ENCODE measurements around the gene NCOA5.

The NCOA5 gene

GRCh38 chr20:46117704-46118467, 28.1 kb upstream of the NCOA5 start, which contains the start of gene CD40:
TSS of gene CD40 (plus strand) at chr20:46118314. CDS start at chr20:46118344, 30 bp downstream.
- in situ Hi-C loops (cut with MboI; ENCODE audit: low pct_unique_long_range_greater_than_20kb, low sequenced_read_pairs, unreplicated experiment) = no loop called here
- DNase-seq (ENCODE audit: low spot score) = peak; percentile 89
- TF ChIP-seq, protein P1, sequence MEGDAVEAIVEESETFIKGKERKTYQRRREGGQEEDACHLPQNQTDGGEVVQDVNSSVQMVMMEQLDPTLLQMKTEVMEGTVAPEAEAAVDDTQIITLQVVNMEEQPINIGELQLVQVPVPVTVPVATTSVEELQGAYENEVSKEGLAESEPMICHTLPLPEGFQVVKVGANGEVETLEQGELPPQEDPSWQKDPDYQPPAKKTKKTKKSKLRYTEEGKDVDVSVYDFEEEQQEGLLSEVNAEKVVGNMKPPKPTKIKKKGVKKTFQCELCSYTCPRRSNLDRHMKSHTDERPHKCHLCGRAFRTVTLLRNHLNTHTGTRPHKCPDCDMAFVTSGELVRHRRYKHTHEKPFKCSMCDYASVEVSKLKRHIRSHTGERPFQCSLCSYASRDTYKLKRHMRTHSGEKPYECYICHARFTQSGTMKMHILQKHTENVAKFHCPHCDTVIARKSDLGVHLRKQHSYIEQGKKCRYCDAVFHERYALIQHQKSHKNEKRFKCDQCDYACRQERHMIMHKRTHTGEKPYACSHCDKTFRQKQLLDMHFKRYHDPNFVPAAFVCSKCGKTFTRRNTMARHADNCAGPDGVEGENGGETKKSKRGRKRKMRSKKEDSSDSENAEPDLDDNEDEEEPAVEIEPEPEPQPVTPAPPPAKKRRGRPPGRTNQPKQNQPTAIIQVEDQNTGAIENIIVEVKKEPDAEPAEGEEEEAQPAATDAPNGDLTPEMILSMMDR (IDR thresholded peaks at IDR 0.05; ENCODE audit: extremely low read depth, insufficient read depth, missing control alignments) = no peak

GRCh38 chr20:46114449-46114848, 24.7 kb upstream of the NCOA5 start:
- TF ChIP-seq, protein P1 (IDR thresholded peaks at IDR 0.05; ENCODE audit: extremely low read depth, insufficient read depth, missing control alignments) = no peak
- in situ Hi-C loops (cut with MboI; ENCODE audit: low pct_unique_long_range_greater_than_20kb, low sequenced_read_pairs, unreplicated experiment) = no loop called here
- no peak for DNase-seq (ENCODE audit: low spot score)

GRCh38 chr20:46113113-46113470, 23.3 kb upstream of the NCOA5 start:
- in situ Hi-C loops (cut with MboI; ENCODE audit: low pct_unique_long_range_greater_than_20kb, low sequenced_read_pairs, unreplicated experiment) = no loop called here
- no peak for DNase-seq (ENCODE audit: low spot score)
- TF ChIP-seq, protein P1 (IDR thresholded peaks at IDR 0.05; ENCODE audit: extremely low read depth, insufficient read depth, missing control alignments) = no peak

DNA sequence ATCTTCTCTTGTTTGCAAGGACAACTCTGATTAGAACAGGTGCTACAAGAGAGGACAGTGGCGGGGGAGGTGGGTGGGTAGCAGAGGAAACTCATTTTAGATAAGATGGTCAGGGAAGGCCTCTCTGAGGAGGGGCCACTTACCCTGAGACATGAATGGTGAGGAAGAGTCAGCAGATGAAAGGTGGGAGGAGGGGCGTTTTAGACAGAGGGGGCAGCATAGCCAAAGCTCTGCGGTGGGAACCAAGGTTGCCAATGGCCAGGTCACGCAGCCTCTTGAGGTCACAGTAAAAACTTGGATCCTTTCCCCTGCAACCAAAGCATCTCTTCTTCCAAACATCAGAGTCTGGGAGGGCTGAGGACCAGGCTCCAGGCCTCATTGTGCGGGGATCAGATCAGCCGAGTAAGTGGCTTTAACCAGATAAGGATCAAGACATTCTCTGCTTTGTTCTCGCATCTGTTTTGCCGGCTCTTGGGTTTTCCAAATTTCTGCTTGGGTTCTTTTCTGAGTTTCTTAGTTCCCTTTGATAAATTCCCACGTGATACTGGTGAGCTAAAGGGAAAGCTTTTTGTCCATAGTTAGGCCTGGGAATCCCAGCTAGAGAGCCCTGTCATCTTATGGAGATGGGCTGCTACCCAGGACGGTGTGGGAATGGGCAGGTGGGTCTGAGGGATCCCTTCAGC, 22.8 kb upstream of the NCOA5 start:
- no peak for DNase-seq (ENCODE audit: low spot score)
- TF ChIP-seq, protein P1 (IDR thresholded peaks at IDR 0.05; ENCODE audit: extremely low read depth, insufficient read depth, missing control alignments) = no peak
- in situ Hi-C loops (cut with MboI; ENCODE audit: low pct_unique_long_range_greater_than_20kb, low sequenced_read_pairs, unreplicated experiment) = no loop called here

DNA sequence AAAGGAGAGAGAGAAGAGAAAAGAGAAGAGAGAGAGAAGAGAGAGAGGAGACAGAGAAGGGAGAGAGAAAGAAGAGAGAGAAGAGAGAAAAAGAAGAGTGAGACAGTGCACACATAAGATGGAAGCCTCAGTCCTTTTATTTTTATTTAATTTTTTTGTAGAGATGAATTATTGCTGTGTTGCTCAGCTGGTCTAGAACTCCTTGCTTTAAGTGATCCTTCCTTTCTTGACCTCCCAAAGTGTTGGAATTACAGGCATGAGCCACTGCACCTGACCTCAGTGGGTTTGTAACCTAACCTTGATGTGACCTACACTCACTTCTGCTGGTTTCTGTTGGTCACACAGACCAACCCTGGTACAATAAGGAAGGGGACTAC, 22.1 kb upstream of the NCOA5 start:
- TF ChIP-seq, protein P1 (IDR thresholded peaks at IDR 0.05; ENCODE audit: extremely low read depth, insufficient read depth, missing control alignments) = no peak
- in situ Hi-C loops (cut with MboI; ENCODE audit: low pct_unique_long_range_greater_than_20kb, low sequenced_read_pairs, unreplicated experiment) = no loop called here
- DNase-seq (ENCODE audit: low spot score) = no peak

- TF ChIP-seq, protein P1 (IDR thresholded peaks at IDR 0.05; ENCODE audit: extremely low read depth, insufficient read depth, missing control alignments) = no peak
- in situ Hi-C loops (cut with MboI; ENCODE audit: low pct_unique_long_range_greater_than_20kb, low sequenced_read_pairs, unreplicated experiment) = no loop called here
- peak; percentile 58 for DNase-seq (ENCODE audit: low spot score)
Observed at GRCh38 chr20:46111028-46111835, 21.5 kb upstream of the NCOA5 start.
